ENCODE measurements around the gene ACACA.

DNA sequence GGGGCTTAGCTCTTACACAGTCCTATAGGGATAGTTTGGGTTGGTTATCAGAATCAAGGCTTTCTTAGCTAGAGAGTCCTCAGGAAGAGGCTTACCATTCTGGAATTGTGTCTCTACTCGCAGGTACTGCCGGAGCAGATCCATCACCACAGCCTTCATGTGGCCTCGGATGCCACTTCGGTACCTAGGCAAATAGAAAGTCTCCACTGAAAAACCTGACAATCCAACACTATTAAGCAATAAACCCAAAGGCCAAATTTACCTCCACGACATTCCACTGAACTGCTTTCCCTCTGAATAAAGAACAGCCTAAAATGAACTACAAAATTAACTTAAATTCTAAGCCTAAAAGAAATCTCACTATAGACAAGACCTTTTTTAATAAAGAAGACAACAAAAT, 166.3 kb downstream of the ACACA start:
- TF ChIP-seq POLR2A (IDR thresholded peaks at IDR 0.05; ENCODE audit: low read depth, low read length), result no peak
- TF ChIP-seq POLR2AphosphoS5 (IDR thresholded peaks at IDR 0.05; ENCODE audit: low read depth, low read length), result no peak

Data from GM12892 (cell line).